ENCODE measurements around the gene C11orf58.

C11orf58 gene

DNA sequence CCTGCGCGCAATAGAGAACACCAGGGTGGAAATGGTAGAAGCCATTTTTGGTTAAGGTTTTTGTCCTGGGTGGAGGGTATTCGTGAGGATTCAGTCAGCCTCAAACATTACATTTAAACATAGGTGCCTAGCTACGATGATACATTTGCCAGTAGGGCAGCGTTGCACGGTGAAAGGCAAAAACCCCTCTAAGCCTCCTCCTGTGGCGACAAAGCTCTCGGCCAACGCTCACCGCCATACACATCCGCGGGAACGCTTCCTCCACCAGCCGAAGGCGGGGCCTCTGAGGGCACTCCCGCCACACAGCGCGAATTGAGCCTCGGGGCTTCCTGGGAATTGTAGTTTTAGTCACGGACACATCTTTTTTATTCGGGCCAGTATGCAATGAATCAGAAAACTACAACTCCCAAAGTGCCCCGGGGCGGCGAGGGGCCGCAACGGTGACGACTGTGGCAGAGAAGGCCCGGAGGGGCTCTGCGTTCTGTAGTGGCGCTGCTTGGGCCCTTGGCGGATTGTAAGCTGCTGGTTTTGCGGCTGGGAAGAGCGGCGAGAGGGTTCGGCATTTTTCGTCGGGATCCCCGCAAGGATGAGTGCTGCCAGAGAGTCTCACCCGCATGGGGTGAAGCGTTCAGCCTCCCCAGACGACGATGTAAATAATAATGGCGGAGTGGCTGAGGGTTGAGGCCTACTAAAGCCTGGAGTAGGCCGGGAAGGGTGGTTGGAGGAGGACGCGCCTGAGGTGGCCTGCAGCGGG is at the start of gene C11orf58:
Gene C11orf58 (plus strand): TSS at position 455 of the 754 bp plus-strand sequence. CDS start 132 bp downstream, at position 587.
- DNase-seq = peak; percentile 70 to 99 (median 94)

DNA sequence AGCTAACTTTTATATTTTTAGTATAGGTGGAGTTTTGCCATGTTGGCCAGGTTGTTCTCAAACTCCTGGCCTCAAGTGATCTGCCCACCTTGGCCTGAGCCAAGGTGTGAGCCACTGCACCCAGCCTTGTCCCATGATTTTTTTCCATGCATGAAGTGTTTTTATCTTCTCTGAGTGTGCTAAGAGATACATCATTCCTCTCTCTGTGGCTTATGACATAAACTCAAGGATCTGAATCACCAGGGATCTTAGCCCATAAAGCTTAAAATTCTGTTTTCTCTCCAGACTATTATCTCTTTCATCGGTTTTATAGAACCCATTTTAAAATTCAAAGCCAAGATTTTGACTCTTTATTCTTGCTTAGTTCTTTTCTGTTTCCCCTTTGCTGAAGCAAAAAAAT is 48.4 kb upstream of the C11orf58 start:
- no peak for DNase-seq

- DNase-seq = no peak
Measured at GRCh38 chr11:16703795-16704194, 34.7 kb upstream of the C11orf58 start.

DNA sequence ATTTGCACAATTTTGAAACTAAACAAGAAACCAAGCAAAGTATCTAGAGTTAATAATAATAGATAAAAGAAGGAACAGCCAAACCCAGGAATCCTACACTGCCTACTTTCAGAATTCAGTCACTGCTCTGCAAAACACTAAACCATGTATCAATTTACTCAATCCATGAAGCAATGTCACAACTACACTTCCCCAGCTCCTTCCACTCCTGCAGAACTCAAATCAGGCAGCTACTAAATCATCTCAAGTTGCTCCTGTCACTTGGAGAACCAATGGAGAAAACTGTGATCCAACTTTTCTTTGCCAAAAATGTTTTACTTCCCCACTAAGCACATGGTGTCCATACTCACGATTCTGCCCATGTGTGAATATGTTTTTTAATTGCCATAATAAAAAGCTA is 24.9 kb upstream of the C11orf58 start:
- no peak for DNase-seq

DNA sequence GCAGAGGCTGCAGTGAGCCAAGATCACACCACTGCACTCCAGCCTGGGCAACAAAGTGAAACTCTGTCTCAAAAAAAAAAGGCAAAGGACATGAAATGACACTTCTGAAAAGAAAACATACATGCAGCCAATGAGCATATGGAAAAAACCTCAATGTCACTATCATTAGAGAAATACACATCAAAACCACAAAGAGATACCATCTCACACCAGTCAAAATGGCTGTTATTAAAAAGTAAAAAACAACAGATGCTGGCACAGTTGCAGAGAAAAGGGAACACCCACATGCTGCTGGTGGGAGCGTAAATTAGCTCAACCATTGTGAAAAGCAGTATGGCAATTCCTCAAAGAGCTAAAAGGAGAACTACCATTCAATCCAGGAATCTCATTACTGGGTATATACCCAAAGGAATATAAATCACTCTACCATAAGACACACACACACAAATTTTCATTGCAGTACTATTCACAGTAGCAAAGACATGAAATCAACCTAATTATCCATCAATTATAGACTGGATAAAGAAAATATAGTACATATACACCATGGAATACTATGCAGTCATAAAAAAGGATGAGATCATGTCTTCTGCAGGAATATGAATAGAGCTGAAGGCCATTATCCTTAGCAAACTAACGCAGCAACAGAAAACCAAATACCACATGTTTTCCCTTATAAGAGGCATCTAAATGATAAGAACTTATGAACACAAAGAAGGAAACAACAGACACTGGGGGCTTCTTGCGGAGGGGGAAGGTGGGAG is 15.7 kb upstream of the C11orf58 start:
- DNase-seq = no peak

DNA sequence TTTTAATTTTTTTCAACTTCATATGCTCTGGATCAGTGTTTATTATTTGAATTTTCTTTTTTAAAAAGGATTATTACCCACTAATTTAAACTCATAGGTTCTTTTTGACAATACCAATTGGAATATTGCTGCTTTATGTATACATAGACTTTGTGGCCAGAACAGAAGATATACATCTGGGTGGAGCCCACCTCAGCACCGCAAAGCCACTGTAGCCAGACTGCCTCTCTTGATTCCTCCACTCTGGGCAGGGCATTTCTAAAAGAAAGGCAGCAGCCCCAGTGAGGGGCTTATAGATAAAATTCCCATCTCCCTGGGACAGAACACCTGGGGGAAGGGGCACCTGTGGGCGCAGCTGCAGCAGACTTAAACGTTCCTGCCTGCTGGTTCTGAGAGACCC is 10.6 kb upstream of the C11orf58 start:
- DNase-seq = no peak

DNA sequence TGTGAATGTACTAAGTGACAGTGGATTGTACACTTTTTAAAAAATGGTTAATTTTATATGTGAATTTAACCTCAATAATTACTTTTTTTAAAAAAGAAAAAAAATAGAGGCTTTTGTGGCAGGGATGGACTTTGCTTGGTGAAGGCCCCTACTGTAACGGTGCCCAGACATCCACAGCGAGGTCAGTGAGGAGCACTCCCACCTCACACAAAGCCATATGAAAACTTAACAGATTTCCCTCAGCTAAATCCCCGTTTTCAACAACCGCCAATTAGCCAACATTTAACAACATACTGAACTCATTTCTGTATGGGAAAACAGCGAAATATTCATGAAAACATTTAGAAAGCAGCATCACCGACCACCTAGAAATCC is 642 bp upstream of the C11orf58 start:
- DNase-seq = no peak

DNA sequence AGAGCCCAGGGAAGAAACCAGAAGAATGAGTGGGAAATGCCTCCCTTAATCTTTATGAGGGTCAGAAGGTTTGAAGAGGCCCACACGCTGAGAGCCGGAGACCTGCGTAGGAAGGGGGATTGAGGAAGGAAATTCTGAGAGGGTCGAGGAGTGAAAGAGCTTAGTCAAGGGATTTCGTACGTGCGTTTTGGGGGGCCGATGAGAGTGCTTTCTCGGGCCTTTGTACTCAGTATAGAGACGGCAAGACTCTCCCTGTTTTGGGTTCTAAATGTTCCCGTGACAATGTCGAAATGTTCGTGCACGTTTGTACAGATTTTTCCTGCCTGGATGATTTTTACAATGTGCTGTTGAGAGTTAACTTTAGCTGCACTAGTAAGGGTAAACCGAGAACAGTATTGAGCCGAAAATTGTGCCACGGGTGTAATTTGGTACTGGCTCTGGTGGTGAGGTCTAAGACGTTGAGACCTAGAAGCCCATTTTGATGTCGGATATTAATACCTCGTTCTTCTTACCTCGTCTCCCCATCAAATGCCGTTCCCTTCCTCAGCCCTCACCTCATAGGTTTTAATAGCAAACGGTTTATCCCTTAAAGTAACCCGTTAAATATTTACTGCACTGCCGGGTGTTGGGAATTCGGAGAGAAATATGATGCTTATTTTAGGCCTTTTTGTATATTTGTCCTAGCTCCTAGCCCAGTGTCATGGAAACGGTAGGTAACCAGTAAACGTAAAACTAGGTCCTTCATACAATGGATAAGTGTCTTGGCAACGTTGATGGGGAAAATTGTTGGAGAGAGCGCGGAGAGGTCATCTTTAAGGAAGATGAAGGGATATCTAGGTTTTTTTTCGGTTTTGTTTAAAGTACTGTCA is 734 bp downstream of the C11orf58 start:
- peak in 3 of 56 donors; percentile 34 to 49 (median 35) for DNase-seq

GRCh38 chr11:16741473-16741872 is 3.0 kb downstream of the C11orf58 start:
- no peak for DNase-seq

DNA sequence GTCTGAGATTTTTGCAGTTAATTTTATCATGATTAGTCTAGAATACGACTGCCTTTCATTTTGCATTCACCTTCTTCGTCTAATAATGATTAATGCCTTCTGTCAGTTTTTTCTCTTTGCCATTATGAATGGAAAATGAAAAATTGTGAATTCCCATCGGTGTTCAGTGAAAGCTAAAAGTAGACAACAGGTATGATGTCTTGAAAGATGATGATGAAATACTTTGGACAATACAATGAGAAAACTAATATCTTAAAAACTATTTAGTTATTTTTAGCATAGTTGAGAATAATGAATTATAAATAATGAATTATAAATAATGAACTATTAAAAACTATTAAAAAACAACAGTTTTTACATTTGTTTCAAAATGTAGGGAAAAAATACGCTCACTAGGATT is 5.0 kb downstream of the C11orf58 start:
- no peak for DNase-seq

DNA sequence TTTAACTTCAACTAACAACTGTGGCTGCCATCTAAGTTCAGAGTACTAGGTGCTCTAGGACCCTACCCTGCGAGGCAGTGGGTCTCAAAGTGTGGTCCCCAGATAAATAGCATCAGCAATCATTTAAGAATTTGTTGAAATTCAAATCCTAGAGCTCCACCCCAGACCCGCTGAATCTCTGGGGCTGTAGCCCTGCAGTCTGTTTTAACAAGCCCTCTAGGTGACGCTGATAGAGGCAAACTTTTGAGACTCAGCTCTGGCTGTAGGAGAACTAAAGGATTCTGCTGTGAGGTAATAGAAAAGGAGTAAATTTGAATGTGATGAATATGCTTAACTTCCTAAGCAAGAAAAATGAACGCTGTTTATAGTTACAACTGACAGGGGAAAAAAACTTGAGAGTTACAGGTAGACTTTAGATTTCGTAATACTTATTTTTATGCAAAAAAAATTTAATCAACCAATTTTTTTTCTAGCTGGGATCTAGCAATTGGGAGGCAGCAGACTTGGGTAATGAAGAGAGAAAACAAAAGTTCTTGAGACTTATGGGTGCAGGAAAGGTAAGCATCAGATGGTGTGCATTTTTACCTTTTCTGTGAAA is 5.8 kb downstream of the C11orf58 start:
- DNase-seq = no peak

- no peak for DNase-seq
Measured at GRCh38 chr11:16745950-16746605, 7.6 kb downstream of the C11orf58 start.

DNA sequence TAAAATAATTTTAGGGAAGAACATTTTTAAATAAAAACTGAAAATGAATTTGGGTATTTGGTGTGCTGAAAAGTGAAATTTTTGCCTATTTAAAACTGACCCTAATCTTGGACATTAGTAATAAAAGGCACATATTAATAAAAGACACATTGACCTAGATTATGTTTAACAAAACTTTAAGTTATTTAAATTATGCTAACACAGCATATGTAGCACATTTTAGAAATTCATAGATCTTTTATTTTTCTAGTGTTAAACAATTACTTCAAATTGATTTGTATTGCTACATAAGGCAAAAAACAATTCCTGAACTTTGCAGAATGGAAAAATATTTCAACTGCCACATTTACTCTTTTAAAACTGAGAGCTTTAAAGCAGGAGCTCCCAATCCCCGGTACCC is 10.6 kb downstream of the C11orf58 start:
- DNase-seq = no peak

- no peak for DNase-seq
Measured at GRCh38 chr11:16749666-16750065, 11.2 kb downstream of the C11orf58 start.

- no peak for DNase-seq
Measured at GRCh38 chr11:16750417-16750816, 12.0 kb downstream of the C11orf58 start.

GRCh38 chr11:16758382-16759024 is 20.1 kb downstream of the C11orf58 start:
- no peak for DNase-seq

GRCh38 chr11:16759857-16760508 is 21.5 kb downstream of the C11orf58 start:
- no peak for DNase-seq

DNA sequence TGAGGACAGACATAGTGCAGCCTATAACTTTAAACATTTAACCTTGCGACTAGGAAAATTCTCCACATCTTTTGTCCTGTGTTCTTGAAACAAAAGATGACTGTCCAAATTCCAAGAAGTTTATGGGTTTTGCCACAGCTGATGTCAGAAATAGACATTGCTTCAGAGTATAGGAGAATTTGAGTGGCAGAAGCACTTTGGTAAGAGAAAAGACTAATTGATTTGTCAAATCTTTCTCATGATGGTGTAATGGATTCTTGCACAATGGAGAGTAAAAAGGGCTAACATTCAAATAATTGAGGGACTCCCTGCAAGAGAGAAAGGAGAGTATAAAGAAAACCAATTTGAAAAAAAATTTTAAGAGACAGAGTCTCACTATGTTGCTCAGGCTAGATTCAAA is 25.3 kb downstream of the C11orf58 start:
- no peak for DNase-seq

GRCh38 chr11:16764888-16765287 is 26.4 kb downstream of the C11orf58 start:
- no peak for DNase-seq

DNA sequence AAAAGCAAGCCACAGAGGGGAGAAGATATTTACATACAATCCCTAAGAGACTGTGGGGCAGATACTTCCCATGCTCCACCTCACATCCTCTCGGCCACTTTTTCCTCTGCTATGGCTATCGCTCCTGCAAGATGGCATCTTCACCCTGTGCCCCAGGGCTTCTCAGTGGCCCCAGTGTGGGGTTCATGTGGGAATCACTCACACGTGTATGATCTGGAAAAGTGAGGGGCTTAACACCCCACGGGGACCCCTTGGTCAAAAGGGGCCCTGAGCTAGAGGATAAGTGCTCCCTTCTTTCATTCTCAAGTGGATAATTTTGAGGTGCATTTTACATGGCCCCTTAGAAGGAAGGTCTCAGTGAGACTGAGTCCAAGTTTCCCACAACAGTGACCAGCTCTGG is 28.7 kb downstream of the C11orf58 start:
- no peak for DNase-seq

All from amygdala (tissue), 56 donors.